Testis (tissue), 3 donors: ENCODE data around the gene CHST13. TPM values are rescaled to one million over a fixed set of nuclear protein-coding genes. Genes with fewer than 3 reads are reported as not detected.

ENCODE experiments used
- DNase-seq: peaks from one replicate; pipeline ENCODE4 v3.0.0-alpha.2; 2019
- H3K27ac ChIP-seq, 2 donors: fragments of 200-600 bp; sonication (generic); one replicate each; pipeline ENCODE4 v1.5.1; 2019
- H3K27me3 ChIP-seq: fragments of 200-600 bp; sonication (generic); one replicate; pipeline ENCODE4 v1.5.1; 2019
- H3K36me3 ChIP-seq: fragments of 200-600 bp; sonication (generic); one replicate; pipeline ENCODE4 v1.5.1; 2017; ENCODE audit warnings: low read depth; ENCODE audit errors: missing control alignments
- H3K4me1 ChIP-seq: fragments of 200-600 bp; sonication (generic); one replicate; pipeline ENCODE4 v1.5.1; 2019
- H3K4me3 ChIP-seq, 2 donors: fragments of 200-600 bp; sonication (generic); one replicate each; pipeline ENCODE4 v1.5.1; 2017 to 2019
- H3K9me3 ChIP-seq: fragments of 200-600 bp; sonication (generic); one replicate; pipeline ENCODE4 v1.5.1; 2017
- POLR2A ChIP-seq: fragments of 450-650 bp; IDR thresholded peaks from one replicate; pipeline ENCODE4 v1.6.1; 2017; ENCODE audit warnings: antibody characterized with exemption, mild to moderate bottlenecking, moderate library complexity
- WGBS, 2 donors: methylation state at CpG; one replicate each; pipeline ENCODE4 v1.1.5; 2018; 5-methylcytosine and 5-hydroxymethylcytosine counted together
- intact Hi-C: fragments of 100-400 bp; cut with DNase I; formaldehyde crosslinking; loops from one replicate; pipeline ENCODE4 v1.15.1; 2023; ENCODE audit warnings: low total_unique reads
- polyA plus RNA-seq: library from polyadenylated mRNA; stranded (reverse); fragments of 350-450 nt; fragmentation: Illumina TruSeq; extraction: RNeasy Lipid Tissue Mini Kit (QIAGEN cat#74804); gene quantifications from one replicate; pipeline ENCODE4 v1.2.3, GENCODE V29; 2014; ENCODE audit warnings: low read depth, low replicate concordance; ENCODE audit not compliant: insufficient read depth
- total RNA-seq, 2 donors: library from RNA; depleted of rRNA; stranded (reverse); fragments of >200 nt; gene quantifications; one replicate each; pipeline ENCODE4 v1.2.3, GENCODE V29; 2016
- TF ChIP-seq, protein P1 (sequence below), 3 experiments: fragments of 450-650 bp in 2 of 3; fragments of 200-600 bp in 1 of 3; sonication (generic) in 1 of 3; IDR thresholded peaks; one replicate each; pipeline ENCODE4 v1.5.1; 2016 to 2019; ENCODE audit warnings: antibody characterized with exemption in 3 of 3, mild to moderate bottlenecking in 2 of 3, moderate library complexity in 1 of 3

Gene CHST13
- total and polyA plus RNA-seq, 3 donors from 2014 or later = 13.3 to 21.7 (median 21.4) TPM

DNA sequence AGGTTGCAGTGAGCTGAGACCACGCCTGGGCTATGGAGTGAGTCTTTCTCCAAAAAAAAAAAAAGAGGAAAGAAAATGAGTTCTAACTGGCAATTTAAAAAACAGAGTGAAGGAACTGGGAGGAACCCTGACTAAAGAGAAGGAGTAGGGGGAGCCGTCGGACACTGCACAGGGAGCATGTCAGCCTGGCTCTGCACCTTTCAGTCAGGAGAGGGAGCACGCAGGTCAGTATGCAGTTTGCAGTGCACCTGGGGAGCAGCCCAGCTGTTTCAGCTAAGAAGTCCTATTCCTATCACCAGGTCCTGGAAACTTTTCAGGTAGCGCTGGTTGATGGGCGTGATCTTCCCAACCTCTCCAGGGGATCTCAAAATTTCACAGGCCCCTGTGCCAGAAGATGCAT lies 33.3 kb upstream of the CHST13 start:
- H3K4me1 ChIP-seq = peaks cover 8% of the 10 kb centered on the region
- no peak overlapping the region for H3K4me3 ChIP-seq
- H3K9me3 ChIP-seq = no peaks in the 10 kb centered on the region
- 88 to 96% methylated on average over 6 of the region's 6 CpGs for WGBS, 2 donors
- intact Hi-C loops = no loop called here
- H3K36me3 ChIP-seq = no peaks in the 10 kb centered on the region
- H3K27ac ChIP-seq = no peak overlapping the region
- TF ChIP-seq POLR2A = no peak
- TF ChIP-seq, protein P1, sequence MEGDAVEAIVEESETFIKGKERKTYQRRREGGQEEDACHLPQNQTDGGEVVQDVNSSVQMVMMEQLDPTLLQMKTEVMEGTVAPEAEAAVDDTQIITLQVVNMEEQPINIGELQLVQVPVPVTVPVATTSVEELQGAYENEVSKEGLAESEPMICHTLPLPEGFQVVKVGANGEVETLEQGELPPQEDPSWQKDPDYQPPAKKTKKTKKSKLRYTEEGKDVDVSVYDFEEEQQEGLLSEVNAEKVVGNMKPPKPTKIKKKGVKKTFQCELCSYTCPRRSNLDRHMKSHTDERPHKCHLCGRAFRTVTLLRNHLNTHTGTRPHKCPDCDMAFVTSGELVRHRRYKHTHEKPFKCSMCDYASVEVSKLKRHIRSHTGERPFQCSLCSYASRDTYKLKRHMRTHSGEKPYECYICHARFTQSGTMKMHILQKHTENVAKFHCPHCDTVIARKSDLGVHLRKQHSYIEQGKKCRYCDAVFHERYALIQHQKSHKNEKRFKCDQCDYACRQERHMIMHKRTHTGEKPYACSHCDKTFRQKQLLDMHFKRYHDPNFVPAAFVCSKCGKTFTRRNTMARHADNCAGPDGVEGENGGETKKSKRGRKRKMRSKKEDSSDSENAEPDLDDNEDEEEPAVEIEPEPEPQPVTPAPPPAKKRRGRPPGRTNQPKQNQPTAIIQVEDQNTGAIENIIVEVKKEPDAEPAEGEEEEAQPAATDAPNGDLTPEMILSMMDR (IDR thresholded peaks at IDR 0.05) = no peak
- H3K27me3 ChIP-seq = no peaks in the 10 kb centered on the region
- DNase-seq = no peak

DNA sequence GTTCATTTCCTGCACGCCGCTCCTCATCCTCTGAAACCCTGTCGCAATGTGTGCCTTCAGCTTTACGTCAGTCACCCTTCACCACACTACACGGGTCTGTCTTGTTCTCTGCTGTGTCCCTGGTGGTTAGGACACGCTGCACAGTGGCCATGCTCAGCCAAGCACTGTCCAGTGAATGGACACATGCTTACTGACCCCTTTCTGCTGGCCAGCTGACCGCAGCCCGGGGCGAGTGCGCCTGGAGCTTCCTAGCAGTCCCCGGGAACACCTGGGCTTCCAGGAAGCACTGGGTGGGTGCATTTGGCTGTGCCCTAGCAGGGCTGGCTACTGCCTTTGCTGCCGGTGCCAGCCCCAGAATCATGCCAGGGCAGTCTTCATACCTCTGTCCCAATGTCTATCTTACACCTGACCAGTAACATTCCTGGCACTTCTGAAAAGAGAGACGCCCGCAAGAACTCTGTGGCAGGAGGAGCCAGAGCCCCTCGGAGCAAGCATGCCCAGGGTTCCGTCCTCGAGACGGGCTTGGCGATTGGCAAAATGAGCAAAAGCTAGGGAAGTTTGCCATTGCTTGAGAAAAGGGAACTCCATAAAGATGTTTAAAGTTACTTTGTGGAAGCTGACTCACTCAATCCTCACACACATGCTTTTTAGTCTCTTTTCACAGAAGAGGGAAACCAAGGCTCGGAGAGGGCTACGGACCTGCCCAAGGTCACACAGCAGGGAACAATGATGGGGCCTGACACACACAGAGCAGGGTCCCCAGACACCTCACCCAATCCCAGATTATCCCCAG lies 32.5 kb upstream of the CHST13 start:
- intact Hi-C loops = no loop called here
- H3K4me1 ChIP-seq = peaks cover 8% of the 10 kb centered on the region
- H3K27me3 ChIP-seq = no peaks in the 10 kb centered on the region
- no peak overlapping the region for H3K27ac ChIP-seq
- no peak for DNase-seq
- no peaks in the 10 kb centered on the region for H3K9me3 ChIP-seq
- no peaks in the 10 kb centered on the region for H3K36me3 ChIP-seq
- WGBS, 2 donors = 86 to 92% methylated on average over 16 to 21 of the region's 21 CpGs
- TF ChIP-seq POLR2A = no peak
- TF ChIP-seq, protein P1 (IDR thresholded peaks at IDR 0.05) = no peak
- no peak overlapping the region for H3K4me3 ChIP-seq

DNA sequence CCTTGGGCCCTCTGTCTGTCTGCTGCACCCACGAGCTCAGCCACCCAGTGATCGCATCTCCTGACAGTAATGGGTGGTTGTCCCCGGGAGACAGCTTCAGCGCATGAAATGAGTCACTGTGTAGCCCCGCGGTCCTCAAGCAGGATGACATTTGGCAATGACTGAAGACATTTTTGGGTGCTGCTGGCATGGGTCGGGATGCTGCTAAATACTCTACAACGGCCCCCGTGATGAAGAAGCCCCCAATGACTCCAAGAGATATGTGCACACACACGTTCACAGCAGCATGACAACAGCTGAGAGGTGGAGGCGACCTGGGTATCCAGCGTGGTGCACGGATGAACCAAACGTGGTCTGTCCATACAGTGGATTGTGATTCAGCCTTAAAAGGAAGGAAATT lies 30.9 kb upstream of the CHST13 start:
- Histone ChIP-seq H3K9me3 (no peaks in the 10 kb centered on the region), H3K27ac (no peak overlapping the region), H3K4me1 (no peaks in the 10 kb centered on the region), H3K36me3 (no peaks in the 10 kb centered on the region), H3K4me3 (no peak overlapping the region), H3K27me3 (no peaks in the 10 kb centered on the region)
- intact Hi-C loops = no loop called here
- TF ChIP-seq, protein P1 (IDR thresholded peaks at IDR 0.05) = no peak
- no peak for TF ChIP-seq POLR2A
- 91 to 92% methylated on average over 10 to 14 of the region's 14 CpGs for WGBS, 2 donors
- no peak for DNase-seq

DNA sequence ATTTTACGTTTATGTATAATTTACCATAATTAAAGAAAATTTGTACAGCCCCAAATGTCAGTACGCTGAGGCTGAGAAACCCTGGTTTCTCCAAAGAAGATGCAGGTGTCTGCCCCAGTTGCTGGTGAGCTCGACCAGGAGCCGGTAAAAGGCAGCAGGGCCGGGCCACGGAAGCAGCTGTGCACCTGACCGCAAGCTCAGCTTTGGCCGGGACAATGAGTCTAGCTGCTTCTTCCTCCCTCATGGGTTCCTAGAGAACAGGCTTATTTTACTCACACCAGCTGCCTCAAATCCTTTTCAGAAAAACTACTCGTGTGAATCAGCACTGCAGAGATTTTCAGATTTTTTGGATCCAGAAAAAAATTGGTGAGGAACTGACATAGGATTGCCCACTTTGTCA lies 30.2 kb upstream of the CHST13 start:
- no peak for TF ChIP-seq POLR2A
- TF ChIP-seq, protein P1 (IDR thresholded peaks at IDR 0.05) = no peak
- no peak overlapping the region for H3K4me3 ChIP-seq
- DNase-seq = no peak
- no peaks in the 10 kb centered on the region for H3K36me3 ChIP-seq
- intact Hi-C loops = no loop called here
- H3K27ac ChIP-seq = no peak overlapping the region
- no peaks in the 10 kb centered on the region for H3K9me3 ChIP-seq
- 66 to 67% methylated on average over 9 of the region's 9 CpGs for WGBS, 2 donors
- no peaks in the 10 kb centered on the region for H3K4me1 ChIP-seq
- no peaks in the 10 kb centered on the region for H3K27me3 ChIP-seq
